BE2C (cell line): ENCODE measurements around the gene MAPK4.

ENCODE experiments used
- DNase-seq: peaks from one replicate; pipeline ENCODE4 v3.0.0-alpha.2; 2020
- H3K27me3 ChIP-seq: fragments of 250-450 bp; sonication (Bioruptor Pico); 2 replicates; pipeline ENCODE4 v1.5.1; 2020; ENCODE audit warnings: mild to moderate bottlenecking
- H3K36me3 ChIP-seq: fragments of 250-450 bp; sonication (Bioruptor Pico); 2 replicates; pipeline ENCODE4 v1.5.1; 2020; ENCODE audit warnings: mild to moderate bottlenecking
- H3K4me1 ChIP-seq: fragments of 250-450 bp; sonication (Bioruptor Pico); 2 replicates; pipeline ENCODE4 v1.5.1; 2020
- H3K4me3 ChIP-seq: 2 replicates; pipeline ENCODE4 v1.5.1; 2011; ENCODE audit warnings: low read depth, low read length
- H3K9me3 ChIP-seq: fragments of 250-450 bp; sonication (Bioruptor Pico); 2 replicates; pipeline ENCODE4 v1.5.1; 2020
- TF ChIP-seq, protein P1 (sequence below): IDR thresholded peaks from 2 replicates; pipeline ENCODE4 v1.5.1; 2012; ENCODE audit warnings: mild to moderate bottlenecking, low read depth, low read length

MAPK4 gene

DNA sequence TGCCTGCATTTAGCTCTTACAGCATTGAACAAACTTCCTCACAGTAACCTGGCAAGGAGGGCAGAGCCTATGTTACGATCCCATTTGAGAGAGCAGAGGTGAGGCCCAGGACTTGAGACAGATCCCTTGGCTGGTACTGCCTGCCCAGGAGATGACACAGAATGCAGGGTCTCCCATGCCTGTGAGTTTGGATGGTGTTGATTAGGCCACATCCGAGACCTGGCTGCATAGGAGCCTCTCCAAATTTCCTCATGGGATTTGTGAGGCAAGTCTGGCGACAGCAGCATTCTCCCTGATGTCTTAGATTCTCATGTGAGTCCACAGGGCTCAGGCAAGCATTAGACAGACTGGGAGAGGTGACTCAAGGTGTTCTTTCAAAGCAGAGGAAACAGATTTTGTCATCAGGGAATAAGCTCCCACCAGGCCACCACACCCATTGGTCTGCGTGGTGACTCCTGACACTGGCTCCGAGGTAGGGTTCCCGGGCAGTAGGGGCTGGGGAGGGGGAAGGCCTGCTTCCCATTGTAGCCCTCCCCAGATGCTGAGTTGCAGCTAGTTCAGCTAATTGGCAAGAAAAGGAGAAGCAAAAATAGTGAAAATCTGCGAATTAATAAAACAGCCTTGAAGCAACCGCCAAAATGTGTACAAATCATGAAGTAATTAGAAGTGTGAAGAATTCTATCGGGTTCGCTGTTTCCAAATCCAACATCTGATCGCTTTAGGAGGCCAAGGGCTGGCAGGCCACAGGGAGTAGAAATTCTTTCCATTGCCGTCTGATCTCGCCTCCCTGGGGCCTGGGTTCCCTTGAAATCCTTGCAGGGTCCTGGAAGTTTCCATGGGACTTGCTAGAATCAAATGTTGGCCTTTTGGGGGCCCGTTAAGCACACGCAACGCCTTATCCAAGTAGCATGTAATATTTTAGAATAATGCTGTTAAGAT is 68.0 kb downstream of the MAPK4 start:
- Histone ChIP-seq H3K36me3 (no peaks in the 10 kb centered on the region), H3K27me3 (no peaks in the 10 kb centered on the region), H3K4me1 (no peaks in the 10 kb centered on the region), H3K4me3 (no peak overlapping the region), H3K9me3 (no peaks in the 10 kb centered on the region)
- no peak for DNase-seq
- TF ChIP-seq, protein P1, sequence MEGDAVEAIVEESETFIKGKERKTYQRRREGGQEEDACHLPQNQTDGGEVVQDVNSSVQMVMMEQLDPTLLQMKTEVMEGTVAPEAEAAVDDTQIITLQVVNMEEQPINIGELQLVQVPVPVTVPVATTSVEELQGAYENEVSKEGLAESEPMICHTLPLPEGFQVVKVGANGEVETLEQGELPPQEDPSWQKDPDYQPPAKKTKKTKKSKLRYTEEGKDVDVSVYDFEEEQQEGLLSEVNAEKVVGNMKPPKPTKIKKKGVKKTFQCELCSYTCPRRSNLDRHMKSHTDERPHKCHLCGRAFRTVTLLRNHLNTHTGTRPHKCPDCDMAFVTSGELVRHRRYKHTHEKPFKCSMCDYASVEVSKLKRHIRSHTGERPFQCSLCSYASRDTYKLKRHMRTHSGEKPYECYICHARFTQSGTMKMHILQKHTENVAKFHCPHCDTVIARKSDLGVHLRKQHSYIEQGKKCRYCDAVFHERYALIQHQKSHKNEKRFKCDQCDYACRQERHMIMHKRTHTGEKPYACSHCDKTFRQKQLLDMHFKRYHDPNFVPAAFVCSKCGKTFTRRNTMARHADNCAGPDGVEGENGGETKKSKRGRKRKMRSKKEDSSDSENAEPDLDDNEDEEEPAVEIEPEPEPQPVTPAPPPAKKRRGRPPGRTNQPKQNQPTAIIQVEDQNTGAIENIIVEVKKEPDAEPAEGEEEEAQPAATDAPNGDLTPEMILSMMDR = no peak

DNA sequence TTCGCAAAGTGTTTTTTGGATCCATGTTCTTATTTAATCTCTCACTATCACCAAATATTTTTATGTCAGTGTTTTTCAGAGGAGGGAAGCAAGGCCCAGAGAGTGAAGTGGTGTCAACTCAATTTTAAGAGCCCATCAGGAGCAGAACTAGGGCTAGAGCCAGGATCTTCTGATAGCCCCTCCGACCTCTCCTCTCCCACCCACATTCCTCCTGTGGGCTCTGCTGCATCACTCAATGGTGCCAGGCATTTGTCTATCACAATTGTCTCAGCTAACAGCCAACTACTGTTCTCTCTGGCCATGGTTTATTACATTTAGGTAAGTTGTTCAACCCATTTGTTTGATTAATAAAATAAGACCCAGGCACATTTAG is 68.6 kb downstream of the MAPK4 start:
- H3K27me3 ChIP-seq = no peaks in the 10 kb centered on the region
- no peak for DNase-seq
- H3K36me3 ChIP-seq = no peaks in the 10 kb centered on the region
- no peaks in the 10 kb centered on the region for H3K9me3 ChIP-seq
- TF ChIP-seq, protein P1 = no peak
- no peaks in the 10 kb centered on the region for H3K4me1 ChIP-seq
- H3K4me3 ChIP-seq = no peak overlapping the region

DNA sequence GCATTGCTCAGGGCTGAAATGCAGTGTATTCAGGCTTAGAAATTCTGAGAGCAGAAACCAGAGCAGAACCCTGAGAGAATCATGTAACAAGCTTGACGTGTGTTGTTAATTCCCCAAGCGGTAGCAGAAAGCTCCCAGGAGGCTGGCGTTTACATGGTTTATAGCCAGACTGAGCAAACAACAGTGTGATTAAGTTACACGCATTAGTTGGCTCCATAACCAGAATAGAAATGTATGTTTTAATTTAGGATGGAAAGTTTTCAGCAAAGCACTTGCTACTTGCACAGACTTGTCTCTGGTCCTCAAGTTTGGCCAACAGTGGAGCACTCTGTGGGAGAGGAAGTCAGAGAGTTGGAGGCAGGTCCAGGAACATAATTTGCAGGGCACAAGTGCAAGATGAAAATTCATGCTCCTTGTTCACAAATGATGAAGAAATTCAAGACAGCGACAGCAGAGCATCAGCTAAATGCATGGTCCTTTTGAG is 69.3 kb downstream of the MAPK4 start:
- DNase-seq = no peak
- TF ChIP-seq, protein P1 = no peak
- Histone ChIP-seq H3K4me1 (no peaks in the 10 kb centered on the region), H3K27me3 (no peaks in the 10 kb centered on the region), H3K36me3 (no peaks in the 10 kb centered on the region), H3K4me3 (no peak overlapping the region), H3K9me3 (no peaks in the 10 kb centered on the region)

DNA sequence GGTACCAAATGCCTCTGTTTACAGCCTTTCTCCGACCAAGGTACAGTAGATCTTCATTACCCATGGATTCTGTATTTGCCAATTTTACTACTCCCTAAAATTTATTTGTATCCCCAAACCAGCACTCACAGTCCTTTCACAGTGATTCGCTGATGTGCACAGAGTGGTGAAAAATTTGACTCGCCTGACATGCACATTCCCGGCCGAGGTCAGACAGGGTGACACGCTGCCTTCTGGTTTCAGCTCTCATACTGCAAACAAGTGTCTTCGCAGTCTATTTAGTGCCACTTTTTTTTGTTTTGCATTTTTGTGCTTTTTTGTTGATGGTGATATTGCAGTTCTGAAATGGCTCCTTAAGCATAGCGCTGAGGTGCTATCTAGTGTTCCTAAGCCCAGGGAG is 71.0 kb downstream of the MAPK4 start:
- TF ChIP-seq, protein P1 = no peak
- DNase-seq = no peak
- no peaks in the 10 kb centered on the region for H3K36me3 ChIP-seq
- H3K27me3 ChIP-seq = no peaks in the 10 kb centered on the region
- no peaks in the 10 kb centered on the region for H3K4me1 ChIP-seq
- H3K9me3 ChIP-seq = no peaks in the 10 kb centered on the region
- no peak overlapping the region for H3K4me3 ChIP-seq

DNA sequence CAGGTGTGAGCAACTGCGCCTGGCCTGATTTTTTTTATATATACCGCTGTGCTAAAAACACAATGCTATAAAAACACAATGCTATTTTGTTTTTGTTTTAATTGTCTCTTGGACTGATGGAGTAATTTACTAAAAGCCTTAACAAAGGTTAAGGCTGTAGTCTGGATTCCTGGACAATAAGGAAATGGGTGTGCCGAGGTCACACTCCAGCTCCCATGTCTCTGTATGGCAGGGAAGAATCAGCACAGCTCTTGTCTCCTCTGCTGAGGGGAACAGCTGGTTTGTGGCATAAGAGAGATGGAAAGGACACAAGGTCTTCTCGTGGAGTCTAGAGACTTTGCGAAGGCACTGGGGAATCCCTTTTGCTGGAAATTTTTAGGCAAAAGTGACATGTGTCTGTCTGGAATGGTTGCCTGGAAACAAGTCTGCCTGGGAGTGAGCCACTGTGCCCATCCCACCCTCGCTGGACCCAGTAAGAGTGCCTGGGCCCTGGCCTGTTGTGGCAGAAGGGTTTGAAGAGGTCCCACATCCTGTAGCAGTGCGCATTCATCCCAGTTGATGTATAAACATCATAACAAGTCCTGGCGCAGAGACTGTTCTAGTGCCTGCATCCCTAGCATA is 73.1 kb downstream of the MAPK4 start:
- TF ChIP-seq, protein P1 = no peak
- Histone ChIP-seq H3K9me3 (no peaks in the 10 kb centered on the region), H3K4me1 (no peaks in the 10 kb centered on the region), H3K27me3 (no peaks in the 10 kb centered on the region), H3K4me3 (no peak overlapping the region), H3K36me3 (no peaks in the 10 kb centered on the region)
- no peak for DNase-seq

DNA sequence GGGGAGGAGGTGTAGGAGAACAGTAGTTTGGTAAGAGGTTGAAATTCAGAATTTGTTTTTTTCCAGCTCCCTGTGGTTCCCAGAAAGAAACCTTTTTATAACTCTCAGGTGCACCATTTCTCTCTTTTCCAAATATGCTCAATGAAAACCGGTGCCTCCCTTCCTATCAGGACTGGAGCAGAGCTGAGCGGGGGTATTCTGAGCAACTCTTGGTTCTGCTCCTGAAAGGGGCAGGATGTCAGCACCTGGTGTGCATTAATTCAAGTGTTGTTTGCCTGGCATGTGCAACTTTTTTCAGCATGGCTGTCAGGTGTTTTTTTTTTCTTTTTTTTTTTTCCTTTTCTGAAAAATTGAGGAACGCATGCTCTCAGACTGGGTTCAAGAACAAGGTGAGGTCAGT is 74.1 kb downstream of the MAPK4 start:
- Histone ChIP-seq H3K4me3 (no peak overlapping the region), H3K27me3 (no peaks in the 10 kb centered on the region), H3K36me3 (no peaks in the 10 kb centered on the region), H3K4me1 (no peaks in the 10 kb centered on the region), H3K9me3 (no peaks in the 10 kb centered on the region)
- TF ChIP-seq, protein P1 = no peak
- DNase-seq = no peak
